Stimulated activated naive CD8-positive, alpha-beta T cell treated with anti-CD3 and anti-CD28 coated beads, Interleukin-15, Interleukin-2, amounts not matched to agents 100 U/mL and 50 U/mL, for 24 hours (primary cell): ENCODE measurements around the gene ACOT13.
"Not testable (repeated sequence)": the region's sequence is repeated elsewhere in the genome, so short reads cannot be mapped to it uniquely, and the experiment has no call there.

Source experiments
- ATAC-seq: fragments of 150-1000 bp; cut with Tn5 transposase; one replicate; pipeline ENCODE4 v1.10.0; 2021
- DNase-seq: peaks from one replicate; pipeline ENCODE4 v3.0.0; 2021

Gene ACOT13

GRCh38 chr6:24666641-24667377, at the start of gene ACOT13, which contains the start of gene TDP2:
Gene ACOT13, plus strand, starts transcription at chr6:24667077. Its CDS starts 187 bp downstream, at chr6:24667264.
Gene TDP2, minus strand, starts transcription at chr6:24666899. Its CDS starts 37 bp downstream, at chr6:24666862.
- ATAC-seq, result peak; percentile 97
- DNase-seq, result peak; percentile 95

GRCh38 chr6:24619661-24620060, 47.2 kb upstream of the ACOT13 start:
- no peak for ATAC-seq

GRCh38 chr6:24620637-24621036, 46.2 kb upstream of the ACOT13 start:
- no peak for DNase-seq
- no peak for ATAC-seq

More at GRCh38 chr6:24619661-24620060, 47.2 kb upstream of the ACOT13 start:
- DNase-seq, result no peak

GRCh38 chr6:24621626-24622289, 45.1 kb upstream of the ACOT13 start:
- DNase-seq (no peak), ATAC-seq (no peak)

GRCh38 chr6:24630856-24631505, 35.9 kb upstream of the ACOT13 start:
- DNase-seq, result no peak
- no peak for ATAC-seq

- no peak for DNase-seq
- ATAC-seq, result no peak
Observed at GRCh38 chr6:24631671-24632070, 35.2 kb upstream of the ACOT13 start.

- DNase-seq, result no peak
- ATAC-seq, result no peak
Observed at GRCh38 chr6:24632573-24632972, 34.3 kb upstream of the ACOT13 start.

- no peak for DNase-seq
- ATAC-seq, result no peak
Observed at GRCh38 chr6:24636681-24637080, 30.2 kb upstream of the ACOT13 start.

GRCh38 chr6:24640166-24640565, 26.7 kb upstream of the ACOT13 start:
- ATAC-seq (no peak), DNase-seq (no peak)

- not testable (repeated sequence) for ATAC-seq, DNase-seq
Observed at GRCh38 chr6:24640631-24641030, 26.2 kb upstream of the ACOT13 start.

GRCh38 chr6:24642061-24642460, 24.8 kb upstream of the ACOT13 start:
- ATAC-seq, result no peak
- no peak for DNase-seq

- DNase-seq, result no peak
Observed at GRCh38 chr6:24643920-24644319, 23.0 kb upstream of the ACOT13 start.

GRCh38 chr6:24644377-24644776, 22.5 kb upstream of the ACOT13 start:
- DNase-seq, result no peak
- ATAC-seq, result no peak

More at GRCh38 chr6:24643920-24644319, 23.0 kb upstream of the ACOT13 start:
- ATAC-seq, result no peak

- ATAC-seq (no peak), DNase-seq (no peak)
Observed at GRCh38 chr6:24646771-24647170, 20.1 kb upstream of the ACOT13 start.

GRCh38 chr6:24648276-24648675, 18.6 kb upstream of the ACOT13 start:
- no peak for ATAC-seq
- no peak for DNase-seq

GRCh38 chr6:24649691-24650090, 17.2 kb upstream of the ACOT13 start:
- no peak for DNase-seq
- no peak for ATAC-seq

GRCh38 chr6:24650365-24650764, 16.5 kb upstream of the ACOT13 start:
- no peak for ATAC-seq
- DNase-seq, result no peak

- DNase-seq (no peak), ATAC-seq (peak; percentile 43)
Observed at GRCh38 chr6:24655215-24655614, 11.7 kb upstream of the ACOT13 start.

GRCh38 chr6:24658573-24659560, 8.0 kb upstream of the ACOT13 start:
- no peak for DNase-seq
- no peak for ATAC-seq

- DNase-seq, result no peak
- no peak for ATAC-seq
Observed at GRCh38 chr6:24659561-24659960, 7.3 kb upstream of the ACOT13 start.

- no peak for DNase-seq
- no peak for ATAC-seq
Observed at GRCh38 chr6:24660105-24660504, 6.8 kb upstream of the ACOT13 start.

GRCh38 chr6:24661759-24662158, 5.1 kb upstream of the ACOT13 start:
- not testable (repeated sequence) for ATAC-seq, DNase-seq
